ENCODE data around the gene RAX2.

RAX2 gene

GRCh38 chr19:3780786-3781304 is 8.8 kb upstream of the RAX2 start:
- DNase-seq (ENCODE audit: low read depth, low spot score): no peak
- no peak overlapping the region for H3K4me3 ChIP-seq (ENCODE audit: low read depth, low read length)
- no peak for TF ChIP-seq CTCF (IDR thresholded peaks at IDR 0.05; ENCODE audit: insufficient read depth, low read length, missing control alignments)
- CTCF ChIA-PET: interaction anchor here (1.1 to 1.6 kb wide), 2 partner anchors 19 to 115 kb away, joined by 3 to 4 read pairs; partner anchors contain the start of gene MRPL54
- POLR2A ChIA-PET: no interaction called here

- no peak overlapping the region for H3K4me3 ChIP-seq (ENCODE audit: low read depth, low read length)
- ChIA-PET POLR2A (no interaction called here), CTCF (no interaction called here)
- no peak for TF ChIP-seq CTCF (IDR thresholded peaks at IDR 0.05; ENCODE audit: insufficient read depth, low read length, missing control alignments)
- DNase-seq (ENCODE audit: low read depth, low spot score): no peak
Observed at GRCh38 chr19:3778899-3779723, 7.1 kb upstream of the RAX2 start.

GRCh38 chr19:3778104-3778867 is 6.3 kb upstream of the RAX2 start:
- ChIA-PET CTCF (no interaction called here), POLR2A (no interaction called here)
- TF ChIP-seq CTCF (IDR thresholded peaks at IDR 0.05; ENCODE audit: insufficient read depth, low read length, missing control alignments): no peak
- H3K4me3 ChIP-seq (ENCODE audit: low read depth, low read length): no peak overlapping the region
- DNase-seq (ENCODE audit: low read depth, low spot score): no peak

- TF ChIP-seq CTCF (IDR thresholded peaks at IDR 0.05; ENCODE audit: insufficient read depth, low read length, missing control alignments): no peak
- POLR2A ChIA-PET: no interaction called here
- CTCF ChIA-PET: no interaction called here
- H3K4me3 ChIP-seq (ENCODE audit: low read depth, low read length): no peak overlapping the region
- DNase-seq (ENCODE audit: low read depth, low spot score): no peak
Observed at GRCh38 chr19:3776479-3777040, 4.5 kb upstream of the RAX2 start.

GRCh38 chr19:3775831-3776230 is 3.8 kb upstream of the RAX2 start:
- ChIA-PET POLR2A (no interaction called here), CTCF (interaction anchor here (2.3 kb wide), 1 partner anchor 13 kb away, joined by 6 read pairs; the partner anchor contains the start of gene MRPL54)
- no peak for DNase-seq (ENCODE audit: low read depth, low spot score)
- no peak for TF ChIP-seq CTCF (IDR thresholded peaks at IDR 0.05; ENCODE audit: insufficient read depth, low read length, missing control alignments)
- no peak overlapping the region for H3K4me3 ChIP-seq (ENCODE audit: low read depth, low read length)

- CTCF ChIA-PET: interaction anchor here (2.3 kb wide), 1 partner anchor 13 kb away, joined by 6 read pairs; the partner anchor contains the start of gene MRPL54
- no peak for TF ChIP-seq CTCF (IDR thresholded peaks at IDR 0.05; ENCODE audit: insufficient read depth, low read length, missing control alignments)
Observed at GRCh38 chr19:3775374-3775711, 3.3 kb upstream of the RAX2 start.

More at GRCh38 chr19:3775374-3775711, 3.3 kb upstream of the RAX2 start:
- POLR2A ChIA-PET: no interaction called here
- no peak overlapping the region for H3K4me3 ChIP-seq (ENCODE audit: low read depth, low read length)
- no peak for DNase-seq (ENCODE audit: low read depth, low spot score)

All from AG04449 (cell line).